ENCODE measurements around the gene HNRNPAB. TPM values are rescaled to one million over a fixed set of nuclear protein-coding genes. Genes with fewer than 3 reads are reported as not detected.
A peak's percentile ranks its signal among the peaks of the same experiment; 100 is the strongest.

The HNRNPAB gene
- total RNA-seq, 2 experiments from 2014 or later: 185 to 215 TPM

GRCh38 chr5:178210073-178210535, 5.8 kb downstream of the HNRNPAB start:
- CTCF ChIA-PET: interaction anchor here (1.0 kb wide), 1 partner anchor 25 kb away, joined by 3 read pairs; no protein-coding TSS in a partner anchor
- H3K4me3 Mint-ChIP-seq: no peak overlapping the region
- POLR2A ChIA-PET: no interaction called here
- peaks cover 40% of the 10 kb centered on the region for H3K4me1 Mint-ChIP-seq
- peaks cover 89% of the 10 kb centered on the region for H3K36me3 Mint-ChIP-seq (ENCODE audit: low read depth)
- H3K9me3 Mint-ChIP-seq: no peaks in the 10 kb centered on the region
- no peaks in the 10 kb centered on the region for H3K27me3 Mint-ChIP-seq
- no peak for DNase-seq
- no peak overlapping the region for H3K27ac Mint-ChIP-seq

GRCh38 chr5:178210686-178211085, 6.4 kb downstream of the HNRNPAB start:
- CTCF ChIA-PET: no interaction called here
- no peak overlapping the region for H3K27ac Mint-ChIP-seq
- POLR2A ChIA-PET: no interaction called here

GRCh38 chr5:178211095-178212048, 7.0 kb downstream of the HNRNPAB start:
- no peaks in the 10 kb centered on the region for H3K27me3 Mint-ChIP-seq
- POLR2A ChIA-PET: no interaction called here
- H3K36me3 Mint-ChIP-seq (ENCODE audit: low read depth): peaks cover 89% of the 10 kb centered on the region
- DNase-seq: no peak
- peak overlapping the region; percentile 60 for H3K27ac Mint-ChIP-seq
- no peak overlapping the region for H3K4me3 Mint-ChIP-seq
- CTCF ChIA-PET: interaction anchor here (0.7 to 1.5 kb wide), 2 partner anchors 13 to 18 kb away, joined by 3 read pairs; no protein-coding TSS in a partner anchor
- peaks cover 36% of the 10 kb centered on the region for H3K4me1 Mint-ChIP-seq
- H3K9me3 Mint-ChIP-seq: no peaks in the 10 kb centered on the region

More at GRCh38 chr5:178210686-178211085, 6.4 kb downstream of the HNRNPAB start:
- DNase-seq: no peak
- Mint-ChIP-seq H3K9me3 (no peaks in the 10 kb centered on the region), H3K36me3 (ENCODE audit: low read depth) (peaks cover 91% of the 10 kb centered on the region), H3K4me3 (no peak overlapping the region), H3K27me3 (no peaks in the 10 kb centered on the region), H3K4me1 (peaks cover 39% of the 10 kb centered on the region)

GRCh38 chr5:178212241-178213002, 8.1 kb downstream of the HNRNPAB start:
- CTCF ChIA-PET: interaction anchor here (1.5 to 1.7 kb wide), 2 partner anchors 12 to 18 kb away, joined by 3 to 6 read pairs; no protein-coding TSS in a partner anchor
- Mint-ChIP-seq H3K4me3 (no peak overlapping the region), H3K36me3 (ENCODE audit: low read depth) (peaks cover 83% of the 10 kb centered on the region), H3K27me3 (no peaks in the 10 kb centered on the region), H3K4me1 (peaks cover 26% of the 10 kb centered on the region), H3K9me3 (no peaks in the 10 kb centered on the region), H3K27ac (no peak overlapping the region)
- no peak for DNase-seq
- POLR2A ChIA-PET: no interaction called here

GRCh38 chr5:178213003-178213461, 8.7 kb downstream of the HNRNPAB start:
- Mint-ChIP-seq H3K4me3 (no peak overlapping the region), H3K36me3 (ENCODE audit: low read depth) (peaks cover 79% of the 10 kb centered on the region), H3K9me3 (no peaks in the 10 kb centered on the region), H3K4me1 (peaks cover 20% of the 10 kb centered on the region), H3K27me3 (no peaks in the 10 kb centered on the region), H3K27ac (no peak overlapping the region)
- no peak for DNase-seq
- ChIA-PET CTCF (interaction anchor here (1.5 to 1.7 kb wide), 2 partner anchors 12 to 18 kb away, joined by 3 to 6 read pairs; no protein-coding TSS in a partner anchor), POLR2A (no interaction called here)

GRCh38 chr5:178213748-178214151, 9.4 kb downstream of the HNRNPAB start:
- H3K27me3 Mint-ChIP-seq: no peaks in the 10 kb centered on the region
- DNase-seq: no peak
- H3K4me3 Mint-ChIP-seq: no peak overlapping the region
- H3K27ac Mint-ChIP-seq: peak overlapping the region; percentile 37
- H3K4me1 Mint-ChIP-seq: peaks cover 16% of the 10 kb centered on the region
- no peaks in the 10 kb centered on the region for H3K9me3 Mint-ChIP-seq
- CTCF ChIA-PET: interaction anchor here (1.7 kb wide), 1 partner anchor 17 kb away, joined by 6 read pairs; no protein-coding TSS in a partner anchor
- POLR2A ChIA-PET: no interaction called here
- H3K36me3 Mint-ChIP-seq (ENCODE audit: low read depth): peaks cover 78% of the 10 kb centered on the region

GRCh38 chr5:178214160-178214803, 9.9 kb downstream of the HNRNPAB start:
- CTCF ChIA-PET: interaction anchor here (1.7 kb wide), 1 partner anchor 17 kb away, joined by 6 read pairs; no protein-coding TSS in a partner anchor

GRCh38 chr5:178215280-178216002, 11.1 kb downstream of the HNRNPAB start:
- H3K27me3 Mint-ChIP-seq: no peaks in the 10 kb centered on the region
- no peaks in the 10 kb centered on the region for H3K9me3 Mint-ChIP-seq
- H3K36me3 Mint-ChIP-seq (ENCODE audit: low read depth): peaks cover 64% of the 10 kb centered on the region
- no peak overlapping the region for H3K27ac Mint-ChIP-seq
- H3K4me1 Mint-ChIP-seq: peaks cover 6% of the 10 kb centered on the region
- POLR2A ChIA-PET: interaction anchor here (1.3 kb wide), 1 partner anchor 9 kb away, joined by 3 read pairs; no protein-coding TSS in a partner anchor
- no peak overlapping the region for H3K4me3 Mint-ChIP-seq
- CTCF ChIA-PET: interaction anchor here (1.1 to 1.4 kb wide), 3 partner anchors 9 to 11 kb away, joined by 3 to 5 read pairs (median 3); partner anchors contain the start of gene HNRNPAB
- no peak for DNase-seq

More at GRCh38 chr5:178214160-178214803, 9.9 kb downstream of the HNRNPAB start:
- no peaks in the 10 kb centered on the region for H3K9me3 Mint-ChIP-seq
- H3K4me3 Mint-ChIP-seq: no peak overlapping the region
- H3K4me1 Mint-ChIP-seq: peaks cover 12% of the 10 kb centered on the region
- H3K27ac Mint-ChIP-seq: peak overlapping the region; percentile 57
- POLR2A ChIA-PET: no interaction called here
- no peaks in the 10 kb centered on the region for H3K27me3 Mint-ChIP-seq
- DNase-seq: no peak
- peaks cover 75% of the 10 kb centered on the region for H3K36me3 Mint-ChIP-seq (ENCODE audit: low read depth)

- Mint-ChIP-seq H3K27ac (peak overlapping the region; percentile 38), H3K36me3 (ENCODE audit: low read depth) (peaks cover 64% of the 10 kb centered on the region), H3K4me3 (no peak overlapping the region), H3K27me3 (no peaks in the 10 kb centered on the region), H3K9me3 (no peaks in the 10 kb centered on the region), H3K4me1 (peaks cover 6% of the 10 kb centered on the region)
- CTCF ChIA-PET: interaction anchor here (0.7 to 1.4 kb wide), 4 partner anchors 9 to 12 kb away, joined by 3 to 5 read pairs (median 3); partner anchors contain the start of gene HNRNPAB
- DNase-seq: no peak
- POLR2A ChIA-PET: interaction anchor here (1.3 kb wide), 1 partner anchor 10 kb away, joined by 3 read pairs; no protein-coding TSS in a partner anchor
Measured at GRCh38 chr5:178216088-178216534, 11.8 kb downstream of the HNRNPAB start.

- CTCF ChIA-PET: interaction anchor here (0.7 kb wide), 1 partner anchor 10 kb away, joined by 3 read pairs; no protein-coding TSS in a partner anchor
- Mint-ChIP-seq H3K4me1 (peaks cover 13% of the 10 kb centered on the region), H3K4me3 (no peak overlapping the region)
Measured at GRCh38 chr5:178216779-178217178, 12.4 kb downstream of the HNRNPAB start.

GRCh38 chr5:178218237-178218776, 14.0 kb downstream of the HNRNPAB start:
- Mint-ChIP-seq H3K27ac (no peak overlapping the region), H3K4me3 (no peak overlapping the region), H3K27me3 (no peaks in the 10 kb centered on the region), H3K9me3 (no peaks in the 10 kb centered on the region), H3K4me1 (peaks cover 17% of the 10 kb centered on the region), H3K36me3 (ENCODE audit: low read depth) (peaks cover 59% of the 10 kb centered on the region)
- ChIA-PET CTCF (no interaction called here), POLR2A (no interaction called here)
- no peak for DNase-seq

More at GRCh38 chr5:178216779-178217178, 12.4 kb downstream of the HNRNPAB start:
- Mint-ChIP-seq H3K9me3 (no peaks in the 10 kb centered on the region), H3K27me3 (no peaks in the 10 kb centered on the region), H3K36me3 (ENCODE audit: low read depth) (peaks cover 63% of the 10 kb centered on the region), H3K27ac (peak overlapping the region; percentile 13)
- DNase-seq: no peak
- POLR2A ChIA-PET: no interaction called here

Measured in activated CD4-positive, alpha-beta T cell treated with anti-CD3 and anti-CD28 coated beads, Interleukin-2, amount 10 ng/mL, durations not matched to agents 7 days and 5 days (primary cell).